Measurements from ENCODE around the gene MTF2.
"Not testable (repeated sequence)": the region's sequence is repeated elsewhere in the genome, so short reads cannot be mapped to it uniquely, and the experiment has no call there.

MTF2 gene

GRCh38 chr1:93078986-93079654 lies at the start of gene MTF2:
Gene MTF2 (plus strand): TSS chr1:93079283. CDS start chr1:93079527, 244 bp downstream.
- peak; percentile 98 for DNase-seq (ENCODE audit: low spot score)

GRCh38 chr1:93029317-93029716 lies 49.8 kb upstream of the MTF2 start:
- DNase-seq (ENCODE audit: low spot score) = no peak

- not testable (repeated sequence) for DNase-seq (ENCODE audit: low spot score)
These were observed 48.9 kb upstream of the MTF2 start for GRCh38 chr1:93030191-93030590.

- no peak for DNase-seq (ENCODE audit: low spot score)
These were observed 47.4 kb upstream of the MTF2 start for GRCh38 chr1:93031711-93032110.

- no peak for DNase-seq (ENCODE audit: low spot score)
These were observed 46.1 kb upstream of the MTF2 start for GRCh38 chr1:93033029-93033428.

GRCh38 chr1:93033785-93034184 lies 45.3 kb upstream of the MTF2 start:
- DNase-seq (ENCODE audit: low spot score) = no peak

GRCh38 chr1:93034397-93034796 lies 44.7 kb upstream of the MTF2 start:
- no peak for DNase-seq (ENCODE audit: low spot score)

- DNase-seq (ENCODE audit: low spot score) = no peak
These were observed 42.4 kb upstream of the MTF2 start for GRCh38 chr1:93036672-93037071.

- DNase-seq (ENCODE audit: low spot score) = no peak
These were observed 36.7 kb upstream of the MTF2 start for GRCh38 chr1:93042187-93043056.

- no peak for DNase-seq (ENCODE audit: low spot score)
These were observed 36.0 kb upstream of the MTF2 start for GRCh38 chr1:93043057-93043557.

- DNase-seq (ENCODE audit: low spot score) = no peak
These were observed 31.5 kb upstream of the MTF2 start for GRCh38 chr1:93047618-93048017.

GRCh38 chr1:93051961-93052360 lies 27.1 kb upstream of the MTF2 start:
- DNase-seq (ENCODE audit: low spot score) = no peak

- DNase-seq (ENCODE audit: low spot score) = no peak
These were observed 22.9 kb upstream of the MTF2 start for GRCh38 chr1:93056214-93056613.

GRCh38 chr1:93056649-93057048 lies 22.4 kb upstream of the MTF2 start:
- DNase-seq (ENCODE audit: low spot score) = no peak

- DNase-seq (ENCODE audit: low spot score) = no peak
These were observed 16.9 kb upstream of the MTF2 start for GRCh38 chr1:93061895-93062792.

- DNase-seq (ENCODE audit: low spot score) = no peak
These were observed 2.8 kb upstream of the MTF2 start for GRCh38 chr1:93076268-93076667.

GRCh38 chr1:93078203-93078602 lies 880 bp upstream of the MTF2 start:
- DNase-seq (ENCODE audit: low spot score) = no peak

GRCh38 chr1:93078638-93078985 lies 471 bp upstream of the MTF2 start:
- no peak for DNase-seq (ENCODE audit: low spot score)

GRCh38 chr1:93079685-93080141 lies 630 bp downstream of the MTF2 start:
- DNase-seq (ENCODE audit: low spot score) = peak; percentile 68

GRCh38 chr1:93080179-93080823 lies 1.2 kb downstream of the MTF2 start:
- DNase-seq (ENCODE audit: low spot score) = no peak

GRCh38 chr1:93081716-93082115 lies 2.6 kb downstream of the MTF2 start:
- DNase-seq (ENCODE audit: low spot score) = no peak

- DNase-seq (ENCODE audit: low spot score) = no peak
These were observed 3.2 kb downstream of the MTF2 start for GRCh38 chr1:93082313-93082712.
